Vagina (tissue), 2 donors: ENCODE measurements around the gene DPH7.

Experiments
- CTCF ChIP-seq, 3 experiments: fragments of 450-650 bp in 2 of 3; fragments of 200-600 bp in 1 of 3; sonication (generic) in 1 of 3; IDR thresholded peaks; one replicate each; pipeline ENCODE4 v1.5.1; 2017 to 2019; ENCODE audit warnings: antibody characterized with exemption in 3 of 3, mild to moderate bottlenecking in 2 of 3, moderate library complexity in 2 of 3
- POLR2A ChIP-seq, 2 donors: fragments of 450-650 bp; IDR thresholded peaks; one replicate each; pipeline ENCODE4 v1.6.1; 2017; ENCODE audit warnings: antibody characterized with exemption in 2 of 2, mild to moderate bottlenecking in 2 of 2, moderate library complexity in 2 of 2
- POLR2AphosphoS5 ChIP-seq, 2 donors: sonication (generic); formaldehyde crosslinking; IDR thresholded peaks; one replicate each; pipeline ENCODE4 v1.9.0; 2017; ENCODE audit warnings: antibody characterized with exemption in 2 of 2, mild to moderate bottlenecking in 2 of 2, low read depth in 1 of 2; ENCODE audit not compliant: insufficient read depth in 1 of 2

GRCh38 chr9:137554349-137554748, 24.4 kb downstream of the DPH7 start:
- TF ChIP-seq CTCF (IDR thresholded peaks at IDR 0.05) (no peak), POLR2A (IDR thresholded peaks at IDR 0.05) (no peak), POLR2AphosphoS5 (IDR thresholded peaks at IDR 0.05; ENCODE audit: insufficient read depth in 1 of 2, low read depth in 1 of 2) (no peak)
